ENCODE data around the gene GIPC1.

GIPC1 gene

DNA sequence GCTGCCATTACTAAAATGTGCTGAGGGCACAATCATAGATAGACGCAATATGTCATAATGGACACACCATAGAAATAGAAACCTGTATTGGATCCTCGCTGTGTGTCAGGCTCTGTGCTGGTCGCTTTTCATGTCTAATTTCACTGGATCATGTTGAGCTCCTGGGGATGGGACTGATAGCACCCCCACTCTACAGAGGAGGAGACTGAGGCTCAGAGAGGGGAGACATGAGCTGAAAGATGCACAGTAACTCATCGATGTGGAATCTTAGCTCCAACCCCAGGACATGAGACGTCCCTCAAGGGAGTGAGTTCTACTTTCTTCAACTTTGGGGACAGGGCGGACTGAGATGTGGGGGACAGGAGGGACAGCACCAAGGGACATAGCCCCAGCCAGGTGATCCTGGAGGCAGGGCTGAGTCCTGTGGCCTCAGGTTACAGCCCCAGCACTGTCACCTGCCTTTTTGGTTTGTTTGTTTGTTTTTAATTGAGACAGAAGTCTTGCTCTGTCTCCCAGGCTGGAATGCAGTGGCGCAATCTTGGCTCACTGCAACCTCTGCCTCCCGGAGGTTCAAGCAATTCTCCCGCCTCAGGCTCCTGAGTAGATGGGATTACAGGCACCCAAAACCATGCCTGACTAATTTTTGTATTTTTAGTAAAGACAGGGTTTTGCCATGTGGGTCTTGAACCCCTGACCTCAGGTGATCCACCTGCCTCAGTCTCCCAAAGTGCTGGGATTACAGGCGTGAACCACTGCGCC, 6.6 kb upstream of the GIPC1 start:
- H3K4me3 ChIP-seq (ENCODE audit: low read depth, low read length) = no peak overlapping the region
- POLR2A ChIA-PET = interaction anchor here (0.6 kb wide), 1 partner anchor 502 kb away, joined by 3 read pairs; no protein-coding TSS in a partner anchor
- no peak for DNase-seq (ENCODE audit: low read depth, low spot score)
- TF ChIP-seq, protein P1, sequence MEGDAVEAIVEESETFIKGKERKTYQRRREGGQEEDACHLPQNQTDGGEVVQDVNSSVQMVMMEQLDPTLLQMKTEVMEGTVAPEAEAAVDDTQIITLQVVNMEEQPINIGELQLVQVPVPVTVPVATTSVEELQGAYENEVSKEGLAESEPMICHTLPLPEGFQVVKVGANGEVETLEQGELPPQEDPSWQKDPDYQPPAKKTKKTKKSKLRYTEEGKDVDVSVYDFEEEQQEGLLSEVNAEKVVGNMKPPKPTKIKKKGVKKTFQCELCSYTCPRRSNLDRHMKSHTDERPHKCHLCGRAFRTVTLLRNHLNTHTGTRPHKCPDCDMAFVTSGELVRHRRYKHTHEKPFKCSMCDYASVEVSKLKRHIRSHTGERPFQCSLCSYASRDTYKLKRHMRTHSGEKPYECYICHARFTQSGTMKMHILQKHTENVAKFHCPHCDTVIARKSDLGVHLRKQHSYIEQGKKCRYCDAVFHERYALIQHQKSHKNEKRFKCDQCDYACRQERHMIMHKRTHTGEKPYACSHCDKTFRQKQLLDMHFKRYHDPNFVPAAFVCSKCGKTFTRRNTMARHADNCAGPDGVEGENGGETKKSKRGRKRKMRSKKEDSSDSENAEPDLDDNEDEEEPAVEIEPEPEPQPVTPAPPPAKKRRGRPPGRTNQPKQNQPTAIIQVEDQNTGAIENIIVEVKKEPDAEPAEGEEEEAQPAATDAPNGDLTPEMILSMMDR (IDR thresholded peaks at IDR 0.05; ENCODE audit: insufficient read depth, low read length, missing control alignments) = no peak
- CTCF ChIA-PET = interaction anchor here (0.7 to 1.2 kb wide), 3 partner anchors 17 to 23 kb away, joined by 3 to 10 read pairs (median 3); no protein-coding TSS in a partner anchor

DNA sequence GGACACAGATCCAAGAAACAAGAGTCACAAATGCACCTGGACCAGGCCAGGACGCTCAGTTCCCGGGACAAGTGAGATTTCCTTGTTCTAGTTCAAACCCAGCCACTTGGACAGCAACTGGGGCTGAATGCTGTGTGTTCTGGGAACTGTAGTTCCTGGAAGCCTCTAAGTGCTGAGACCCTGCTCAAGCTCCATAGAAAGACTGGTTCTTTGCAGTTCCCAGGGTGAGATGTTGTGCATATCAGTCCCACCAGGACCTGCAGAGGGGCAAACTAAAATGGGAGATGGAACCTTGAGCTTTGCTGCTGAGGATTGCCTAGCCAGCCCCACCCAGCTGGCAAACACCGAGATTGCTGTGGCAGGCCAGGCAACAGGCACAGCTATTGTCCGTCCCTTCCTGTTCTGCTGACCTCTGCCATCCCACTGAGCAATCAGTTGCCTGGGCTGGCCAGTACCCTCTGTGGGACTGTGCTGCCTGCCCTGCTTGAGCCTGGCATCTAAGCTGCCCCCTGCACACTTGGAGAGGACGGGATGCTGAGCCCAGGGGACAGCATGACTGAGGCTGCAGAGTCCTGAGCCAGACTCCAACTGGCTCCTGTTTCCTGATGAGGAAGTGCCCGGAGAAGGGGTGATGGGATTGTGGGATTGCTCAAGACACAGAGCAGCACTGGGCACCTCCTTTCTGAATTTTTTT, 1.4 kb upstream of the GIPC1 start:
- DNase-seq (ENCODE audit: low read depth, low spot score) = no peak
- no peak overlapping the region for H3K4me3 ChIP-seq (ENCODE audit: low read depth, low read length)
- CTCF ChIA-PET = interaction anchor here (2.5 to 4.5 kb wide), 4 partner anchors 9 to 59 kb away, joined by 7 to 32 read pairs (median 22); no protein-coding TSS in a partner anchor
- TF ChIP-seq, protein P1 (IDR thresholded peaks at IDR 0.05; ENCODE audit: insufficient read depth, low read length, missing control alignments) = no peak
- POLR2A ChIA-PET = interaction anchor here (0.6 to 1.6 kb wide), 3 partner anchors 8 to 1334 kb away, joined by 3 to 7 read pairs (median 4); partner anchors contain the start of gene DNAJB1

DNA sequence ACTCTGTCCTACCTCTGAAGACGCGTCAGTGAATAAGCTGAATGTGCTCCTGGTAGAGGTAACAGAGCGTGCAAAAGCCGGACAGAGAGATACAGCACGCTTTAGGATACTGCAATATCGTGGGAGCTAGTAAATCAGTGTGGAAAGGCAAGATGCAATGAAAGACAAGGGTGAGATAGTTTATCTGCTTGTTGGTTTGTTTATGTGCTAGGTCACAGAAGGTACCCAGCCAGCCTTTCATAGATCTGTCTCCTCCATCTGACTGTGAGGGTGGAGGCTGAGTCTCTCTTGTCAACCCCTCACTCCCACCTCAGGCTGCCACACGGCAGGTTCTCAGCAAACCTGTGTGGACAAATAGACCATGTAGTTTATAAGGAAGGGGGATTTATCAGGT, 904 bp upstream of the GIPC1 start:
- ChIA-PET POLR2A (interaction anchor here (0.6 to 1.6 kb wide), 4 partner anchors 9 to 21 kb away, joined by 3 to 7 read pairs (median 5); partner anchors contain the start of gene DNAJB1), CTCF (interaction anchor here (2.5 to 4.5 kb wide), 4 partner anchors 9 to 60 kb away, joined by 7 to 32 read pairs (median 22); no protein-coding TSS in a partner anchor)
- TF ChIP-seq, protein P1 (IDR thresholded peaks at IDR 0.05; ENCODE audit: insufficient read depth, low read length, missing control alignments) = no peak
- peak overlapping the region; percentile 56; the same call in 1 of the 2 replicates for H3K4me3 ChIP-seq (ENCODE audit: low read depth, low read length)
- DNase-seq (ENCODE audit: low read depth, low spot score) = no peak

DNA sequence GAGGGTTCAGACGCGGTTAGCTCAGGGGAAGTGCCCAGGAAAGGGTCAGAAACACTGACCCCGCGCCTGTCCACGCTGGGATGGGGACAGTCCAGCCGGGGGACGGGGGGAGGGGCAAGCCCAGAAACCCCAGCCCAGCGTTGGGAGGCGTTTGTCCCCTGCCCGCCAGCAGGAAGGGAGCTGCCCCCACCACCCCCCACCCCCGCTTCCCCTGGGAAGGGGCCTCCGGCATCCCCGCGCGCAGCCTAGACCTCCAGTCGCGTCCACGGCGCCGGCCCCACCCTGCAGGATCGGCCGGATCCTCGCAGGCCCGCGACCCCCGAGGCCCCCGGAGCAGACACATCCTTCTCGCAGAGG, 277 bp downstream of the GIPC1 start:
- ChIA-PET CTCF (interaction anchor here (1.3 to 4.5 kb wide), 7 partner anchors 8 to 61 kb away, joined by 3 to 32 read pairs (median 7); partner anchors contain the start of gene PTGER1), POLR2A (interaction anchor here (1.0 kb wide), 1 partner anchor 23 kb away, joined by 3 read pairs; the partner anchor contains the start of gene DNAJB1)

DNA sequence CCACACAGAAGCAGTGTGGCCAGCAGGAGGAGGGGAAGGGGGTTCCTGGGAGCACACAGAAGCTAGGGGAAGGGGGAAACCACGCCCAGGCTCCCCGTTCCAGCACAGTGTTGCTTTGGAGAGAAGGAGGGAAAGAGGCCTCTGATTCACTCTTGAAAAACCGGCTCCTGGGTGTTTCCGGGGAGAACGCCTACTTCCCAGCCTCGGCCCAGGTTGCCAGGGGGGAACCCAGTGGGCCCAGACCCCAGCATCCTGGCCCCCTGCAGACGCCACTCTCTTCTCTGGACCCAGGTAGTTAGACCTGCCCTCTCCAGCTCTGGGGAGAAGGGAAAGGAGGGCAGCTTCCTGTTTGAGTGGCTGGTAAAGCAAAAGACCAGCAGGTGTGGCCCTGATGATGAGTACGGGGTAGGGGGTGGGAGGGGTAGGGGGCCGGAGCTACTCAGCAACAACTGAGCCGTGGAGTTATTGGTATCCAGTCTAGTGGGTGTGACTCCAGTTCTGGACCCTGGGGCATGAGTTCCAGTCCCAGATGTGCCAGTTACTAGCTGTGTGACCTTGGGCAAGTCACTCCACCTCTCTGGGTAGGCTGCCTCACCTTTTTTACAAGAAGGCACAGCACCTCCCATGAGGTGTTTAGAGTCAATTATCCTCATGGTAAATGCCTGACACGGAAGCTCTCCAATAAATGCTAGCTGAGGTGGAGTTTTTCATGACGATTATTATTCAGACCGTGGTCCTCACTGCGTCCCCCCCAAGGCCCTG, 836 bp downstream of the GIPC1 start:
- CTCF ChIA-PET = interaction anchor here (1.3 to 4.5 kb wide), 7 partner anchors 9 to 62 kb away, joined by 3 to 32 read pairs (median 7); partner anchors contain the start of gene PTGER1

More for the DNA sequence above, 277 bp downstream of the GIPC1 start:
- TF ChIP-seq, protein P1 (IDR thresholded peaks at IDR 0.05; ENCODE audit: insufficient read depth, low read length, missing control alignments) = no peak
- DNase-seq (ENCODE audit: low read depth, low spot score) = no peak
- H3K4me3 ChIP-seq (ENCODE audit: low read depth, low read length) = peak overlapping the region; percentile 85

More for the DNA sequence above, 836 bp downstream of the GIPC1 start:
- H3K4me3 ChIP-seq (ENCODE audit: low read depth, low read length) = peak overlapping the region; percentile 85
- no peak for DNase-seq (ENCODE audit: low read depth, low spot score)
- POLR2A ChIA-PET = interaction anchor here (1.0 kb wide), 1 partner anchor 23 kb away, joined by 3 read pairs; the partner anchor contains the start of gene DNAJB1
- TF ChIP-seq, protein P1 (IDR thresholded peaks at IDR 0.05; ENCODE audit: insufficient read depth, low read length, missing control alignments) = no peak

All from AG04449 (cell line).